HepG2 (cell line): ENCODE data around the gene METTL15. TPM values are rescaled to one million over a fixed set of nuclear protein-coding genes. Genes with fewer than 3 reads are reported as not detected.

Experiments
- ARHGAP35 ChIP-seq: sonication (generic); formaldehyde crosslinking; IDR thresholded peaks from 2 replicates; pipeline ENCODE4 v1.9.0; 2022; ENCODE audit warnings: mild to moderate bottlenecking, inconsistent platforms, moderate library complexity, missing genetic modification reagents, borderline replicate concordance
- BRCA1 ChIP-seq: sonication (generic); formaldehyde crosslinking; IDR thresholded peaks from 2 replicates; pipeline ENCODE4 v1.4.0; 2020; ENCODE audit warnings: missing genetic modification reagents
- GFI1 ChIP-seq: sonication (generic); formaldehyde crosslinking; IDR thresholded peaks from 2 replicates; pipeline ENCODE4 v1.5.0; 2020; ENCODE audit warnings: missing genetic modification reagents, mild to moderate bottlenecking, borderline replicate concordance
- HNRNPH1 ChIP-seq: fragments of 200-400 bp; formaldehyde crosslinking; optimal IDR thresholded peaks from 2 replicates; pipeline ENCODE3; 2017; ENCODE audit warnings: mild to moderate bottlenecking, low read depth, low read length
- MEIS1 ChIP-seq: sonication (generic); formaldehyde crosslinking; IDR thresholded peaks from 2 replicates; pipeline ENCODE4 v1.9.0; 2021; ENCODE audit warnings: mild to moderate bottlenecking, missing genetic modification reagents, moderate library complexity, borderline replicate concordance
- SSRP1 ChIP-seq: IDR thresholded peaks from 2 replicates; pipeline ENCODE4 v1.6.1; 2016; ENCODE audit warnings: control low read depth
- TP53 ChIP-seq: sonication (generic); formaldehyde crosslinking; conservative IDR thresholded peaks from 2 replicates; pipeline ENCODE4 v1.4.0; 2020; ENCODE audit warnings: missing genetic modification reagents
- YEATS4 ChIP-seq: sonication (generic); formaldehyde crosslinking; IDR thresholded peaks from 2 replicates; pipeline ENCODE4 v1.4.0; 2020; ENCODE audit warnings: missing genetic modification reagents, borderline replicate concordance
- ZBTB21 ChIP-seq: sonication (generic); formaldehyde crosslinking; IDR thresholded peaks from 2 replicates; pipeline ENCODE4 v1.4.0; 2020; ENCODE audit warnings: missing genetic modification reagents
- ZFY ChIP-seq: sonication (generic); formaldehyde crosslinking; IDR thresholded peaks from 2 replicates; pipeline ENCODE4 v1.4.0; 2020; ENCODE audit warnings: missing genetic modification reagents
- ZNF232 ChIP-seq: sonication (generic); formaldehyde crosslinking; IDR thresholded peaks from 2 replicates; pipeline ENCODE4 v1.4.0; 2020; ENCODE audit warnings: missing genetic modification reagents, borderline replicate concordance
- ZNF460 ChIP-seq: sonication (generic); formaldehyde crosslinking; IDR thresholded peaks from 2 replicates; pipeline ENCODE4 v1.5.1; 2020; ENCODE audit warnings: missing genetic modification reagents, mild to moderate bottlenecking, borderline replicate concordance
- ZNF501 ChIP-seq: sonication (generic); formaldehyde crosslinking; IDR thresholded peaks from 2 replicates; pipeline ENCODE4 v1.5.1; 2020; ENCODE audit warnings: mild to moderate bottlenecking, moderate library complexity, missing genetic modification reagents
- ZNF678 ChIP-seq: sonication (generic); formaldehyde crosslinking; IDR thresholded peaks from 2 replicates; pipeline ENCODE4 v1.4.0; 2020; ENCODE audit warnings: mild to moderate bottlenecking, missing genetic modification reagents
- ZNF720 ChIP-seq: sonication (generic); formaldehyde crosslinking; IDR thresholded peaks from 2 replicates; pipeline ENCODE4 v1.4.0; 2020; ENCODE audit warnings: missing genetic modification reagents
- ZNF749 ChIP-seq: sonication (generic); formaldehyde crosslinking; IDR thresholded peaks from 2 replicates; pipeline ENCODE4 v1.8.0; 2022; ENCODE audit warnings: mild to moderate bottlenecking, missing genetic modification reagents, moderate library complexity, borderline replicate concordance
- ZNF850 ChIP-seq: sonication (generic); formaldehyde crosslinking; conservative IDR thresholded peaks from 2 replicates; pipeline ENCODE4 v1.9.0; 2021; ENCODE audit warnings: mild to moderate bottlenecking, missing genetic modification reagents
- polyA plus RNA-seq, 8 experiments: library from polyadenylated mRNA; depleted of rRNA in 3 of 8; stranded (reverse) in 7 of 8; unstranded in 1 of 8; fragments of >200 nt; fragmentation: Illumina TruSeq in 4 of 8; extraction: Trizol in 4 of 8; gene quantifications; 2 replicates each; pipeline versions ENCODE4 v1.2.1 to v1.2.3, GENCODE V29; 2011 to 2016; ENCODE audit warnings: low read depth in 4 of 8, missing spikeins in 1 of 8, mixed read lengths in 1 of 8; ENCODE audit not compliant: insufficient read depth in 1 of 8
- total RNA-seq, 5 experiments: library from RNA; depleted of rRNA; stranded (reverse); fragments of >200 nt; fragmentation: Illumina TruSeq; extraction: Trizol; gene quantifications; 2 replicates each; pipeline ENCODE4 v1.2.3, GENCODE V29; 2016; ENCODE audit warnings: low read depth in 1 of 5
- TF ChIP-seq, protein P1 (sequence below), 2 experiments: sonication (generic) in 1 of 2; formaldehyde crosslinking in 1 of 2; IDR thresholded peaks; 2 replicates each; pipeline versions ENCODE4 v1.4.0 to v1.6.1; 2016 to 2020; ENCODE audit warnings: borderline replicate concordance in 1 of 2, low read depth in 1 of 2, mild to moderate bottlenecking in 1 of 2, missing genetic modification reagents in 1 of 2
- TF ChIP-seq, protein P2 (sequence below): sonication (generic); formaldehyde crosslinking; IDR thresholded peaks from 2 replicates; pipeline ENCODE4 v1.4.0; 2020; ENCODE audit warnings: missing genetic modification reagents
- TF ChIP-seq, protein P3 (sequence below): IDR thresholded peaks from 2 replicates; pipeline ENCODE4 v1.6.1; 2016
- TF ChIP-seq, protein P4 (sequence below): sonication (generic); formaldehyde crosslinking; IDR thresholded peaks from 2 replicates; pipeline ENCODE4 v1.4.0; 2020; ENCODE audit warnings: missing genetic modification reagents

METTL15 gene
- total and polyA plus RNA-seq, 2 of the 13 experiments (the other 11 are each of a cell fraction or from before 2014, with no cell fraction given), result 6.5 to 14.0 TPM

DNA sequence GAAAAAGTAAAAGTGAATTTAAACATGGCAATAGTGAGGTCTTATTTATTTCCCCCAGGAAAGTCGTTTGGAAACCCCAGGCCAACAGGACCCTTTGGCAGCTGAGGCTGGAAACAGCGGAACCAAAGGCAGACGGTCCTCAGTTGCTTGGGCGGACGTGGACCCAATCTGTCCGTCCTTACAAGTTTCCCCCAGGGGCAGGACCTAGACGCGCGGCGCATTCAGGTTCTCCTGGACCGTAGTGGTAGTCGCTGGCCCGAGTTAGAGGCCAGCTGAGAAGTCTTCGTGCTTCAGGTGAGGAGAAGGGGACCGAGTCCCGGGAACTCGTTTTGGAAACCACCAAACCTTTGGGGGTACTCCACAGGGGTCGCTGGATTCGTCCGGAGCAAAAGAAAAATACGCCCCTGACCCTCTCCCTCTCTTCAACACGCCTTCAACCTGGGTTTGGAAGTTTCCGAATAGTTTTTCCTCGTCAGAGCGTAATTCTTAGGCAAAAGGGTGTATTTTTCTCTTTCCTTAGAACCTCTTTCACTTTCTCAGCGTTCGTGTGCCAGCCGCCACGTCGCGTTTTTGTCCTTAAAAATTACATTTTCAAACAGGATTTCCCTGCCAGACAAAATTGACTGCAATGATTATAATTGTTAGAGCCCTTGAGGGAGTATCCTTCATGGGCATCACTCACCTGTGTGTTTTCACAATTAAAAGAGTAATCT lies 2.1 kb downstream of the METTL15 start (continued):
- TF ChIP-seq, protein P1, sequence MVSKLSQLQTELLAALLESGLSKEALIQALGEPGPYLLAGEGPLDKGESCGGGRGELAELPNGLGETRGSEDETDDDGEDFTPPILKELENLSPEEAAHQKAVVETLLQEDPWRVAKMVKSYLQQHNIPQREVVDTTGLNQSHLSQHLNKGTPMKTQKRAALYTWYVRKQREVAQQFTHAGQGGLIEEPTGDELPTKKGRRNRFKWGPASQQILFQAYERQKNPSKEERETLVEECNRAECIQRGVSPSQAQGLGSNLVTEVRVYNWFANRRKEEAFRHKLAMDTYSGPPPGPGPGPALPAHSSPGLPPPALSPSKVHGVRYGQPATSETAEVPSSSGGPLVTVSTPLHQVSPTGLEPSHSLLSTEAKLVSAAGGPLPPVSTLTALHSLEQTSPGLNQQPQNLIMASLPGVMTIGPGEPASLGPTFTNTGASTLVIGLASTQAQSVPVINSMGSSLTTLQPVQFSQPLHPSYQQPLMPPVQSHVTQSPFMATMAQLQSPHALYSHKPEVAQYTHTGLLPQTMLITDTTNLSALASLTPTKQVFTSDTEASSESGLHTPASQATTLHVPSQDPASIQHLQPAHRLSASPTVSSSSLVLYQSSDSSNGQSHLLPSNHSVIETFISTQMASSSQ (IDR thresholded peaks at IDR 0.05; ENCODE audit: low read depth), result peak; percentile 40; the same call in 1 of the 2 replicates
- TF ChIP-seq, protein P1 (CRISPR knock-in tag; IDR thresholded peaks at IDR 0.05; ENCODE audit: borderline replicate concordance), result 0 out of 2 replicates have a peak, but pooled peaks have one; percentile 21
- TF ChIP-seq ZNF678 (CRISPR knock-in tag), result no peak
- TF ChIP-seq ZNF850 (CRISPR knock-in tag), result no peak
- peak; percentile 93; the same call in 1 of the 2 replicates for TF ChIP-seq SSRP1 (CRISPR knock-in tag)
- TF ChIP-seq HNRNPH1, result peak; percentile 32
- TF ChIP-seq ZNF501, result peak; percentile 94
- peak; percentile 97 for TF ChIP-seq YEATS4 (CRISPR knock-in tag)
- TF ChIP-seq ZNF460 (CRISPR knock-in tag), result peak; percentile 21; the same call in 1 of the 2 replicates
- 0 out of 2 replicates have a peak, but pooled peaks have one; percentile 91 for TF ChIP-seq TP53
- TF ChIP-seq ARHGAP35, result peak; percentile 52; the same call in 1 of the 2 replicates
- TF ChIP-seq ZNF749 (CRISPR knock-in tag), result no peak
- no peak for TF ChIP-seq MEIS1 (CRISPR knock-in tag)
- TF ChIP-seq, protein P2, sequence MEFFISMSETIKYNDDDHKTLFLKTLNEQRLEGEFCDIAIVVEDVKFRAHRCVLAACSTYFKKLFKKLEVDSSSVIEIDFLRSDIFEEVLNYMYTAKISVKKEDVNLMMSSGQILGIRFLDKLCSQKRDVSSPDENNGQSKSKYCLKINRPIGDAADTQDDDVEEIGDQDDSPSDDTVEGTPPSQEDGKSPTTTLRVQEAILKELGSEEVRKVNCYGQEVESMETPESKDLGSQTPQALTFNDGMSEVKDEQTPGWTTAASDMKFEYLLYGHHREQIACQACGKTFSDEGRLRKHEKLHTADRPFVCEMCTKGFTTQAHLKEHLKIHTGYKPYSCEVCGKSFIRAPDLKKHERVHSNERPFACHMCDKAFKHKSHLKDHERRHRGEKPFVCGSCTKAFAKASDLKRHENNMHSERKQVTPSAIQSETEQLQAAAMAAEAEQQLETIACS (CRISPR knock-in tag), result peak; percentile 54
- TF ChIP-seq ZNF720 (CRISPR knock-in tag), result no peak
- TF ChIP-seq ZBTB21 (CRISPR knock-in tag), result no peak
- peak; percentile 89 for TF ChIP-seq BRCA1 (CRISPR knock-in tag)
- peak; percentile 55; the same call in 1 of the 2 replicates for TF ChIP-seq GFI1 (CRISPR knock-in tag)
- TF ChIP-seq ZFY, result peak; percentile 98
- TF ChIP-seq ZNF232 (CRISPR knock-in tag), result peak; percentile 98
- TF ChIP-seq, protein P3, sequence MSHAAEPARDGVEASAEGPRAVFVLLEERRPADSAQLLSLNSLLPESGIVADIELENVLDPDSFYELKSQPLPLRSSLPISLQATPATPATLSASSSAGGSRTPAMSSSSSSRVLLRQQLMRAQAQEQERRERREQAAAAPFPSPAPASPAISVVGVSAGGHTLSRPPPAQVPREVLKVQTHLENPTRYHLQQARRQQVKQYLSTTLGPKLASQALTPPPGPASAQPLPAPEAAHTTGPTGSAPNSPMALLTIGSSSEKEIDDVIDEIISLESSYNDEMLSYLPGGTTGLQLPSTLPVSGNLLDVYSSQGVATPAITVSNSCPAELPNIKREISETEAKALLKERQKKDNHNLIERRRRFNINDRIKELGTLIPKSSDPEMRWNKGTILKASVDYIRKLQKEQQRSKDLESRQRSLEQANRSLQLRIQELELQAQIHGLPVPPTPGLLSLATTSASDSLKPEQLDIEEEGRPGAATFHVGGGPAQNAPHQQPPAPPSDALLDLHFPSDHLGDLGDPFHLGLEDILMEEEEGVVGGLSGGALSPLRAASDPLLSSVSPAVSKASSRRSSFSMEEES, result peak; percentile 68; the same call in 1 of the 2 replicates
- TF ChIP-seq, protein P4, sequence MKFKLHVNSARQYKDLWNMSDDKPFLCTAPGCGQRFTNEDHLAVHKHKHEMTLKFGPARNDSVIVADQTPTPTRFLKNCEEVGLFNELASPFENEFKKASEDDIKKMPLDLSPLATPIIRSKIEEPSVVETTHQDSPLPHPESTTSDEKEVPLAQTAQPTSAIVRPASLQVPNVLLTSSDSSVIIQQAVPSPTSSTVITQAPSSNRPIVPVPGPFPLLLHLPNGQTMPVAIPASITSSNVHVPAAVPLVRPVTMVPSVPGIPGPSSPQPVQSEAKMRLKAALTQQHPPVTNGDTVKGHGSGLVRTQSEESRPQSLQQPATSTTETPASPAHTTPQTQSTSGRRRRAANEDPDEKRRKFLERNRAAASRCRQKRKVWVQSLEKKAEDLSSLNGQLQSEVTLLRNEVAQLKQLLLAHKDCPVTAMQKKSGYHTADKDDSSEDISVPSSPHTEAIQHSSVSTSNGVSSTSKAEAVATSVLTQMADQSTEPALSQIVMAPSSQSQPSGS (CRISPR knock-in tag), result peak; percentile 79
